Measurements from ENCODE around the gene DYNC2I2.

DNA sequence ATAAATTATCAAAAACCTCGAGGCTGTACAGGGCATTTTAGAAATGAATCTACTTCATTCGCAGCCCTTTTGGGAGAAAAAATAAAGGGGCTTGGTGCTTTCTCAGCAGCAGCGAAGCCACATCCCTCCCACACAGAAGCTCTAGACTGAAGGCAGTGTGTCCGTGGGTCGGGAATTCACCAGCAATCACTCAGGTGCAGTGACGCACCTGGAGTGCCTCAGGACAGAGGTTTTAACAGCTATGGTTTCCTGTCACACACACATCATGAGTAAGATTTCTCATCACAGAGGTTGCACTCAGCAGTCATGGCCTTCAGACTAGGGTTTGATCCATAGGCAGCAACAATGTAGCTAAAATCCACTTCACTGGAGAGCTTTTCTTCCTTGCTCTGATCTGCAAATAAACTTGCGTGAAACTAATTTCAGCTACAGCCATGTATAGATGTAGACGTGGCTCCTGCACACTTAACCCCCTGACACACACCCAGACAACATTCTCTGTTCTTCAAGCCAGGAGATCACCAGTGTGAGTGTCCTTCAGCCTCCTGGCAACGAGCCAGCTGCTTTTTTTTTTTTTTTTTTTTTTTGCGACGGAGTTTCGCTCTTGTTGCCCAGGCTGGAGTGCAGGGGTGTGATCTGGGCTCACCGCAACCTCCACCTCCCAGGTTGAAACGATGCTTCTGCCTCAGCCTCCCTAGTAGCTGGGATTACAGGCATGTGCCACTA, 34.8 kb downstream of the DYNC2I2 start:
- TF ChIP-seq, protein P1, sequence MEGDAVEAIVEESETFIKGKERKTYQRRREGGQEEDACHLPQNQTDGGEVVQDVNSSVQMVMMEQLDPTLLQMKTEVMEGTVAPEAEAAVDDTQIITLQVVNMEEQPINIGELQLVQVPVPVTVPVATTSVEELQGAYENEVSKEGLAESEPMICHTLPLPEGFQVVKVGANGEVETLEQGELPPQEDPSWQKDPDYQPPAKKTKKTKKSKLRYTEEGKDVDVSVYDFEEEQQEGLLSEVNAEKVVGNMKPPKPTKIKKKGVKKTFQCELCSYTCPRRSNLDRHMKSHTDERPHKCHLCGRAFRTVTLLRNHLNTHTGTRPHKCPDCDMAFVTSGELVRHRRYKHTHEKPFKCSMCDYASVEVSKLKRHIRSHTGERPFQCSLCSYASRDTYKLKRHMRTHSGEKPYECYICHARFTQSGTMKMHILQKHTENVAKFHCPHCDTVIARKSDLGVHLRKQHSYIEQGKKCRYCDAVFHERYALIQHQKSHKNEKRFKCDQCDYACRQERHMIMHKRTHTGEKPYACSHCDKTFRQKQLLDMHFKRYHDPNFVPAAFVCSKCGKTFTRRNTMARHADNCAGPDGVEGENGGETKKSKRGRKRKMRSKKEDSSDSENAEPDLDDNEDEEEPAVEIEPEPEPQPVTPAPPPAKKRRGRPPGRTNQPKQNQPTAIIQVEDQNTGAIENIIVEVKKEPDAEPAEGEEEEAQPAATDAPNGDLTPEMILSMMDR (IDR thresholded peaks at IDR 0.05) = no peak
- TF ChIP-seq POLR2A (IDR thresholded peaks at IDR 0.05) = no peak

Measured in lower leg skin (tissue), 3 donors.